WTC11 (cell line): ENCODE results near the gene CABLES1. TPM values are rescaled to one million over a fixed set of nuclear protein-coding genes. Genes with fewer than 3 reads are reported as not detected.

Experiments used
- ATAC-seq: fragments of 200-7000 bp; cut with Tn5 transposase; 2 replicates; pipeline ENCODE4 v1.10.0; 2021; ENCODE audit warnings: mild to moderate bottlenecking, moderate library complexity
- CTCF ChIA-PET: fragments of 300-600 bp; sonication (Branson Sonifier 250); formaldehyde crosslinking; loops from one replicate; lab custom pipeline; 2021; ENCODE audit warnings: antibody characterized with exemption; lab: Charles Lee
- POLR2A ChIA-PET: fragments of 350-600 bp; sonication (Branson Sonifier 250); formaldehyde crosslinking; loops from one replicate; lab custom pipeline; 2021; ENCODE audit warnings: antibody characterized with exemption; lab: Charles Lee
- DNase-seq: peaks from one replicate; pipeline ENCODE4 v3.0.0; 2021; ENCODE audit warnings: low spot score
- H3K27ac Mint-ChIP-seq: 2 replicates; pipeline ENCODE4 v1.8.0; 2021; ENCODE audit warnings: mixed read lengths
- H3K27me3 Mint-ChIP-seq: 2 replicates; pipeline ENCODE4 v1.8.0; 2021; ENCODE audit warnings: low read depth, mild to moderate bottlenecking, moderate library complexity, mixed read lengths
- H3K36me3 Mint-ChIP-seq: 2 replicates; pipeline ENCODE4 v1.8.0; 2021; ENCODE audit warnings: mixed read lengths
- H3K4me1 Mint-ChIP-seq: 2 replicates; pipeline ENCODE4 v1.8.0; 2022; ENCODE audit warnings: mixed read lengths
- H3K4me3 Mint-ChIP-seq: 2 replicates; pipeline ENCODE4 v1.8.0; 2021; ENCODE audit warnings: mild to moderate bottlenecking, moderate library complexity, mixed read lengths
- H3K9me3 Mint-ChIP-seq: 2 replicates; pipeline ENCODE4 v1.8.0; 2021; ENCODE audit warnings: mixed read lengths
- ATF2 ChIP-seq: sonication (generic); formaldehyde crosslinking; IDR thresholded peaks from 2 replicates; pipeline ENCODE4 v1.8.1; 2022; ENCODE audit warnings: low read depth, missing genetic modification reagents, borderline replicate concordance
- CREM ChIP-seq: sonication (generic); formaldehyde crosslinking; IDR thresholded peaks from 2 replicates; pipeline ENCODE4 v1.8.1; 2022; ENCODE audit warnings: mild to moderate bottlenecking, missing genetic modification reagents, moderate library complexity
- NR3C1 ChIP-seq: sonication (generic); formaldehyde crosslinking; conservative IDR thresholded peaks from 2 replicates; pipeline ENCODE4 v1.8.1; 2023; ENCODE audit warnings: low read depth, mild to moderate bottlenecking, missing genetic modification reagents
- RELA ChIP-seq: sonication (generic); formaldehyde crosslinking; IDR thresholded peaks from 2 replicates; pipeline ENCODE4 v1.8.1; 2022; ENCODE audit warnings: missing genetic modification reagents, mild to moderate bottlenecking, borderline replicate concordance
- SMAD3 ChIP-seq: sonication (generic); formaldehyde crosslinking; IDR thresholded peaks from 2 replicates; pipeline ENCODE4 v1.8.0; 2022; ENCODE audit warnings: missing genetic modification reagents, mild to moderate bottlenecking, borderline replicate concordance
- SMAD4 ChIP-seq: sonication (generic); formaldehyde crosslinking; IDR thresholded peaks from 2 replicates; pipeline ENCODE4 v1.8.0; 2022; ENCODE audit warnings: mild to moderate bottlenecking, missing genetic modification reagents
- ZBTB43 ChIP-seq: sonication (generic); formaldehyde crosslinking; IDR thresholded peaks from 2 replicates; pipeline ENCODE4 v1.8.1; 2023; ENCODE audit warnings: mild to moderate bottlenecking, missing genetic modification reagents
- ZNF317 ChIP-seq: sonication (generic); formaldehyde crosslinking; IDR thresholded peaks from 2 replicates; pipeline ENCODE4 v1.8.1; 2023; ENCODE audit warnings: low read depth, mild to moderate bottlenecking, moderate library complexity, missing genetic modification reagents, borderline replicate concordance
- ZNF416 ChIP-seq: fragments of 250-450 bp; sonication (Bioruptor Pico); IDR thresholded peaks from 2 replicates; pipeline ENCODE4 v1.9.0; 2021; ENCODE audit warnings: mild to moderate bottlenecking, inconsistent platforms
- ZNF512 ChIP-seq: sonication (generic); formaldehyde crosslinking; IDR thresholded peaks from 2 replicates; pipeline ENCODE4 v1.8.1; 2022; ENCODE audit warnings: missing genetic modification reagents, borderline replicate concordance
- ZNF671 ChIP-seq: fragments of 250-450 bp; sonication (Bioruptor Pico); IDR thresholded peaks from 2 replicates; pipeline ENCODE4 v1.8.0; 2021; ENCODE audit warnings: mild to moderate bottlenecking
- total RNA-seq: library from RNA; stranded (reverse); gene quantifications from 3 replicates; pipeline ENCODE4 v1.2.3, GENCODE V29; 2021
- TF ChIP-seq, protein P1 (sequence below): sonication (generic); formaldehyde crosslinking; IDR thresholded peaks from 2 replicates; pipeline ENCODE4 v1.8.1; 2022; ENCODE audit warnings: mild to moderate bottlenecking, missing genetic modification reagents, moderate library complexity, borderline replicate concordance
- TF ChIP-seq, protein P2 (sequence below): sonication (generic); formaldehyde crosslinking; IDR thresholded peaks from 2 replicates; pipeline ENCODE4 v1.8.1; 2022; ENCODE audit warnings: mild to moderate bottlenecking, moderate library complexity, missing genetic modification reagents
- TF ChIP-seq, protein P3 (sequence below): fragments of 250-450 bp; sonication (Bioruptor Pico); IDR thresholded peaks from 2 replicates; pipeline ENCODE4 v1.9.0; 2021; ENCODE audit warnings: mild to moderate bottlenecking

The CABLES1 gene
- total RNA-seq, 1 experiment from 2014 or later, result 17.0 TPM

- ATAC-seq (no peak; the same call in 1 of the 2 replicates), DNase-seq (no peak)
- no peak overlapping the region for H3K4me3 Mint-ChIP-seq
- peaks cover 9% of the 10 kb centered on the region for H3K4me1 Mint-ChIP-seq
- no peak overlapping the region for H3K27ac Mint-ChIP-seq
- CTCF ChIA-PET, result no interaction called here
- H3K36me3 Mint-ChIP-seq, result peaks cover 4% of the 10 kb centered on the region
- no peaks in the 10 kb centered on the region for H3K9me3 Mint-ChIP-seq
- POLR2A ChIA-PET, result no interaction called here
- H3K27me3 Mint-ChIP-seq, result no peaks in the 10 kb centered on the region
- TF ChIP-seq SMAD3 (CRISPR knock-in tag) (no peak), RELA (no peak), ZNF671 (no peak), ZNF416 (CRISPR knock-in tag) (no peak), CREM (CRISPR knock-in tag) (no peak), SMAD4 (CRISPR knock-in tag) (no peak), ZBTB43 (CRISPR knock-in tag) (no peak)
- TF ChIP-seq, all 79 proteins: peak for 0
Measured at GRCh38 chr18:23301972-23302371, 166.7 kb downstream of the CABLES1 start.

GRCh38 chr18:23302511-23302850 lies 167.2 kb downstream of the CABLES1 start:
- Mint-ChIP-seq H3K9me3 (no peaks in the 10 kb centered on the region), H3K27ac (peak overlapping the region; percentile 75; the same call in 1 of the 2 replicates), H3K4me3 (no peak overlapping the region), H3K27me3 (no peaks in the 10 kb centered on the region), H3K36me3 (peaks cover 4% of the 10 kb centered on the region; the same call in 1 of the 2 replicates), H3K4me1 (peaks cover 9% of the 10 kb centered on the region)
- ChIA-PET CTCF (no interaction called here), POLR2A (no interaction called here)
- TF ChIP-seq ZNF512 (CRISPR knock-in tag), result no peak
- TF ChIP-seq, protein P1, sequence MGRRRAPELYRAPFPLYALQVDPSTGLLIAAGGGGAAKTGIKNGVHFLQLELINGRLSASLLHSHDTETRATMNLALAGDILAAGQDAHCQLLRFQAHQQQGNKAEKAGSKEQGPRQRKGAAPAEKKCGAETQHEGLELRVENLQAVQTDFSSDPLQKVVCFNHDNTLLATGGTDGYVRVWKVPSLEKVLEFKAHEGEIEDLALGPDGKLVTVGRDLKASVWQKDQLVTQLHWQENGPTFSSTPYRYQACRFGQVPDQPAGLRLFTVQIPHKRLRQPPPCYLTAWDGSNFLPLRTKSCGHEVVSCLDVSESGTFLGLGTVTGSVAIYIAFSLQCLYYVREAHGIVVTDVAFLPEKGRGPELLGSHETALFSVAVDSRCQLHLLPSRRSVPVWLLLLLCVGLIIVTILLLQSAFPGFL (CRISPR knock-in tag), result no peak
- TF ChIP-seq, protein P2, sequence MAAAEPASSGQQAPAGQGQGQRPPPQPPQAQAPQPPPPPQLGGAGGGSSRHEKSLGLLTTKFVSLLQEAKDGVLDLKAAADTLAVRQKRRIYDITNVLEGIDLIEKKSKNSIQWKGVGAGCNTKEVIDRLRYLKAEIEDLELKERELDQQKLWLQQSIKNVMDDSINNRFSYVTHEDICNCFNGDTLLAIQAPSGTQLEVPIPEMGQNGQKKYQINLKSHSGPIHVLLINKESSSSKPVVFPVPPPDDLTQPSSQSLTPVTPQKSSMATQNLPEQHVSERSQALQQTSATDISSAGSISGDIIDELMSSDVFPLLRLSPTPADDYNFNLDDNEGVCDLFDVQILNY (CRISPR knock-in tag), result no peak
- TF ChIP-seq, protein P3, sequence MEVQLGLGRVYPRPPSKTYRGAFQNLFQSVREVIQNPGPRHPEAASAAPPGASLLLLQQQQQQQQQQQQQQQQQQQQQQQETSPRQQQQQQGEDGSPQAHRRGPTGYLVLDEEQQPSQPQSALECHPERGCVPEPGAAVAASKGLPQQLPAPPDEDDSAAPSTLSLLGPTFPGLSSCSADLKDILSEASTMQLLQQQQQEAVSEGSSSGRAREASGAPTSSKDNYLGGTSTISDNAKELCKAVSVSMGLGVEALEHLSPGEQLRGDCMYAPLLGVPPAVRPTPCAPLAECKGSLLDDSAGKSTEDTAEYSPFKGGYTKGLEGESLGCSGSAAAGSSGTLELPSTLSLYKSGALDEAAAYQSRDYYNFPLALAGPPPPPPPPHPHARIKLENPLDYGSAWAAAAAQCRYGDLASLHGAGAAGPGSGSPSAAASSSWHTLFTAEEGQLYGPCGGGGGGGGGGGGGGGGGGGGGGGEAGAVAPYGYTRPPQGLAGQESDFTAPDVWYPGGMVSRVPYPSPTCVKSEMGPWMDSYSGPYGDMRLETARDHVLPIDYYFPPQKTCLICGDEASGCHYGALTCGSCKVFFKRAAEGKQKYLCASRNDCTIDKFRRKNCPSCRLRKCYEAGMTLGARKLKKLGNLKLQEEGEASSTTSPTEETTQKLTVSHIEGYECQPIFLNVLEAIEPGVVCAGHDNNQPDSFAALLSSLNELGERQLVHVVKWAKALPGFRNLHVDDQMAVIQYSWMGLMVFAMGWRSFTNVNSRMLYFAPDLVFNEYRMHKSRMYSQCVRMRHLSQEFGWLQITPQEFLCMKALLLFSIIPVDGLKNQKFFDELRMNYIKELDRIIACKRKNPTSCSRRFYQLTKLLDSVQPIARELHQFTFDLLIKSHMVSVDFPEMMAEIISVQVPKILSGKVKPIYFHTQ (CRISPR knock-in tag), result no peak
- TF ChIP-seq ZNF317, result no peak
- TF ChIP-seq NR3C1, result no peak
- DNase-seq (no peak), ATAC-seq (no peak; the same call in 1 of the 2 replicates)

GRCh38 chr18:23302851-23303527 lies 167.7 kb downstream of the CABLES1 start:
- Mint-ChIP-seq H3K9me3 (no peaks in the 10 kb centered on the region), H3K27ac (peak overlapping the region; percentile 75; the same call in 1 of the 2 replicates), H3K4me3 (no peak overlapping the region), H3K4me1 (peaks cover 9% of the 10 kb centered on the region), H3K36me3 (peaks cover under 1% of the 10 kb centered on the region; the same call in 1 of the 2 replicates), H3K27me3 (no peaks in the 10 kb centered on the region)
- ChIA-PET CTCF (no interaction called here), POLR2A (no interaction called here)
- no peak for ATAC-seq
- no peak for TF ChIP-seq ATF2 (CRISPR knock-in tag)
- DNase-seq, result no peak
